Loucy (cell line): ENCODE data around the gene C2CD3.

Source experiments
- H2AFZ ChIP-seq: fragments of 200-600 bp; sonication (generic); 2 replicates; pipeline ENCODE4 v1.6.0; 2016; ENCODE audit warnings: antibody characterized with exemption, mild to moderate bottlenecking, low read length, moderate library complexity
- H3F3A ChIP-seq: fragments of 200-600 bp; 2 replicates; pipeline ENCODE4 v1.6.0; 2016; ENCODE audit warnings: antibody characterized with exemption, low read depth, mild to moderate bottlenecking
- H3K27me3 ChIP-seq: fragments of 200-600 bp; sonication (generic); 2 replicates; pipeline ENCODE4 v1.6.1; 2014; ENCODE audit warnings: low read length, mild to moderate bottlenecking; ENCODE audit not compliant: insufficient read depth, poor library complexity, severe bottlenecking
- H3K36me3 ChIP-seq: fragments of 200-600 bp; sonication (generic); 2 replicates; pipeline ENCODE4 v1.6.1; 2016; ENCODE audit warnings: low read length; ENCODE audit not compliant: insufficient read depth
- H3K4me1 ChIP-seq: fragments of 200-600 bp; sonication (generic); 2 replicates; pipeline ENCODE4 v1.5.1; 2014; ENCODE audit warnings: low read length, mild to moderate bottlenecking; ENCODE audit not compliant: insufficient read depth, poor library complexity, severe bottlenecking
- H3K4me2 ChIP-seq: fragments of 200-600 bp; sonication (generic); 2 replicates; pipeline ENCODE4 v1.6.0; 2014; ENCODE audit warnings: antibody characterized with exemption, low read length, low read depth, mild to moderate bottlenecking; ENCODE audit not compliant: poor library complexity, severe bottlenecking
- H3K4me3 ChIP-seq: fragments of 200-600 bp; sonication (generic); 2 replicates; pipeline ENCODE4 v1.5.1; 2014; ENCODE audit warnings: low read length, mild to moderate bottlenecking, mixed read lengths; ENCODE audit not compliant: poor library complexity, severe bottlenecking
- H3K79me2 ChIP-seq: fragments of 200-600 bp; sonication (generic); 2 replicates; pipeline ENCODE4 v1.6.1; 2014; ENCODE audit warnings: low read length; ENCODE audit not compliant: insufficient read depth
- H3K9ac ChIP-seq: fragments of 200-600 bp; sonication (generic); 2 replicates; pipeline ENCODE4 v1.6.0; 2014; ENCODE audit warnings: mild to moderate bottlenecking, low read depth, low read length, moderate library complexity; ENCODE audit not compliant: poor library complexity, severe bottlenecking
- H3K9me2 ChIP-seq: fragments of 200-600 bp; sonication (generic); replicated peaks from 2 replicates; pipeline ENCODE4 v1.6.1; 2016; ENCODE audit warnings: low read depth, low read length, mixed read lengths
- H3K9me3 ChIP-seq: fragments of 200-600 bp; sonication (generic); 2 replicates; pipeline ENCODE4 v1.6.1; 2014; ENCODE audit warnings: mild to moderate bottlenecking, antibody characterized with exemption, low read length, low read depth; ENCODE audit not compliant: insufficient read depth
- H4K20me1 ChIP-seq: fragments of 200-600 bp; sonication (generic); 2 replicates; pipeline ENCODE4 v1.6.0; 2014; ENCODE audit warnings: antibody characterized with exemption, low read length, mild to moderate bottlenecking; ENCODE audit not compliant: insufficient read depth, poor library complexity, severe bottlenecking
- CTCF ChIP-seq: fragments of 200-600 bp; sonication (generic); conservative IDR thresholded peaks from 2 replicates; pipeline ENCODE4 v1.5.1; 2014; ENCODE audit warnings: mild to moderate bottlenecking, antibody characterized with exemption, low read length
- EZH2phosphoT487 ChIP-seq: fragments of 200-600 bp; IDR thresholded peaks from 2 replicates; pipeline ENCODE4 v1.6.1; 2018; ENCODE audit warnings: antibody characterized with exemption, mild to moderate bottlenecking, moderate library complexity, borderline replicate concordance

Gene C2CD3

GRCh38 chr11:73998846-73999575 lies 171.8 kb downstream of the C2CD3 start:
- TF ChIP-seq EZH2phosphoT487 (no peak), CTCF (no peak)
- Histone ChIP-seq H2AFZ (no peak overlapping the region), H3K4me2 (no peak overlapping the region)

GRCh38 chr11:73997120-73997770 lies 173.6 kb downstream of the C2CD3 start:
- Histone ChIP-seq H3K9ac (no peak overlapping the region), H3F3A (no peaks in the 10 kb centered on the region), H3K27me3 (no peaks in the 10 kb centered on the region), H3K4me1 (peaks cover 26% of the 10 kb centered on the region), H3K79me2 (no peaks in the 10 kb centered on the region), H3K9me3 (no peaks in the 10 kb centered on the region), H3K36me3 (no peaks in the 10 kb centered on the region), H3K4me2 (no peak overlapping the region), H3K4me3 (no peak overlapping the region), H2AFZ (no peak overlapping the region), H3K9me2 (no peaks in the 10 kb centered on the region), H4K20me1 (no peaks in the 10 kb centered on the region)
- TF ChIP-seq CTCF = no peak
- TF ChIP-seq EZH2phosphoT487 = no peak

More at GRCh38 chr11:73998846-73999575, 171.8 kb downstream of the C2CD3 start:
- Histone ChIP-seq H3K36me3 (no peaks in the 10 kb centered on the region), H4K20me1 (no peaks in the 10 kb centered on the region), H3K9ac (no peak overlapping the region), H3K9me2 (no peaks in the 10 kb centered on the region), H3K9me3 (no peaks in the 10 kb centered on the region), H3K4me1 (peaks cover 26% of the 10 kb centered on the region), H3F3A (no peaks in the 10 kb centered on the region), H3K27me3 (no peaks in the 10 kb centered on the region), H3K4me3 (no peak overlapping the region), H3K79me2 (no peaks in the 10 kb centered on the region)

- Histone ChIP-seq H3F3A (no peaks in the 10 kb centered on the region), H3K4me3 (no peak overlapping the region), H3K79me2 (no peaks in the 10 kb centered on the region), H4K20me1 (no peaks in the 10 kb centered on the region), H3K9me3 (no peaks in the 10 kb centered on the region), H3K36me3 (no peaks in the 10 kb centered on the region), H3K9me2 (no peaks in the 10 kb centered on the region), H3K4me2 (peak overlapping the region; percentile 61), H2AFZ (no peak overlapping the region), H3K4me1 (peaks cover 26% of the 10 kb centered on the region), H3K9ac (no peak overlapping the region), H3K27me3 (no peaks in the 10 kb centered on the region)
- TF ChIP-seq EZH2phosphoT487 (no peak), CTCF (no peak)
These were observed 174.5 kb downstream of the C2CD3 start for GRCh38 chr11:73996161-73996747.
